ENCODE measurements around the gene TMBIM4. TPM values are rescaled to one million over a fixed set of nuclear protein-coding genes. Genes with fewer than 3 reads are reported as not detected.

The TMBIM4 gene
- total RNA-seq, 1 donor, result 70.6 TPM

DNA sequence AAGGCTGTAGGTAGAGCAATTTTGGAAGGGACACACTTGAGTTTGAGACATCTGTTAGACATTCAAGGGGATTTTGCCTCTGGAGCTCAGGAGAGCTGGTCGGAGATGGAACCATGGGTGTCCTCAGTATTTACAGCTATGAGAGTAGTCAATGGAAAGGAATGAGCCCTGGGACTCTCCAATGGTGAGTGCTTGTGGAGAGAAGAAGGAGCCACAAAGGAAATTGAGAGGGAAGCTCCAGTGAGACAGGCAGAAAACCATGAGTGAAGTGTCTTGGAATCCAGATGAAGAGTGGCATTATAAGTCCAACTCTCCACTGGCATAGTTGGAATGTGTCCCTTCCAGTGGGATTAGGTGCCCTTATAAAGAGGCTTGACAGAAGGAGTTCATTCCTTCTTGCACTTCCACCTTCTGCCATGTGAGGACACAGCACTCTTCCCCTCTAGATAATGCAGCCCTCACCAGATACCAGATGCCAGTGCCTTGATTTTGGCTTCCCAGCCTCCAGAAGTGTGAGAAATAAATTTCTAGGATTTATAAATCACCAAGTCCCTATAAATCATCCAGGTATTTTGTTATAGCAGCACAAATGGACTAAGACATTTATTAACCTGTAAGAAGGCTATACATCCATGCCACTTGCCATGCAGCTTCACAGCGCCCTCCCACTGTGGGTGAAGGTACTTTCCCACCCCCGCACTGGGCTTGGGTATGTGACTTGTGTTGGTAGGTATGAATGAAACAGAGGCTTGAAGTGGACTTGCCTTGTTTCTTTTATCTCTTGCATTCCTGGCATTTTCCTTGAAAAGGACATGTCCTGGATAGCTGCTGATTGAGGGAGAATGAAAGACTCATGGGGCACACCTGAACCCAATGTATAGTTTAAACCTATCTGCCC is 66.5 kb downstream of the TMBIM4 start:
- no peak for DNase-seq (ENCODE audit: low read depth in 2 of 3, low spot score in 2 of 3)

DNA sequence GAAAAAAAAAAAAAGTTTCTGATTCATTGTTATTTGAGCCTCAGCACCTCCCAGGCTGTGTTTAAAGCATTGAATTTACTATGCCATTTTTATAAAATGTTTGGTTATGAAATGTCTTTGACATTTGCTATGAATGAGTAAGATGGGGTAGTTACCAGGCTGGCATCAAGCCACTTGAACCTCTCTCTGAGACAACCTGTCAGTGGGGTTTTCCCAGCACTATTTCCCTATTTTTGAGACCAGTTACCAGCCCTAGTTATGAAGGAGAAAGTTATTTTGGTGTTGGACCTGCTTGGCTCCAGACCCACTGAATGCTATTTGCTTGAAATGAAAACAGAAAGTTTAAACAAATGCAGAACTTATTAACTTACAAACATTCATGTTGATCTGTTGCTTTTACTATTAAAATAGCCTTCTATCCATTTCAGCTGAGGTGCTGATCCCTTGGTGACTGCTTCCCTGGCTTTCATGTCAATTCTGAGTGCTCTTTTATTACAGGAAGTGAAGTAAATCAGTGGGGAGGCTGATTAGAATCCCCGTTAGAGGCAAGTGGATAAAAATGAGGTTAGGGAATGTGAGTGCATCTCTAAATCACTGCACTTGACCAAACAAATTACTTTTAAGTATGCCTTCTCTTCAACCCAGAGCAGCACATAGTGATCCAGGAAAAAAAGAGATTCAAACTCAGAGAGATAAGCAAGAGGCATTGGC is 77.1 kb downstream of the TMBIM4 start:
- peak in 2 of 3 donors; percentile 65 to 72 for DNase-seq (ENCODE audit: low read depth in 2 of 3, low spot score in 2 of 3)

DNA sequence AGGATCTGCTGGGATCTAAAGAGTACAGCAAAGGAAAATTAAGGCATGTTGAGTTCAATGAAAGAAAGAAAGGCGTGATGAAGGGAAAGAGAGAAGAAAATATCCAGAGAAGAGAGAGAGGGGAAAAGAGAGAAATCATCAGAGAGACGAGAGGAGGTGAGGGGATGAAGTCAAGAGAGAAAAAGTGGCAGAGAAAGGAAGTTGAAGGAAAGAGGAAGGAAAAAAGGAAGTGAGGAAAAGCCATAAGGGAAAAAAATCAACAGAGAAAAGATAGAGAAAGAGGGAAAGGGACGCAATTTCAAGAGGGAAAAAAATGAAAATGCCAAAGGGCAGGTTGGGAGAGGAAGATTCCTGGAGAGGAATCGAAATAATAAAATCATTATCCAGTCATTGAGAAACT is 79.6 kb downstream of the TMBIM4 start:
- no peak for DNase-seq (ENCODE audit: low read depth in 2 of 3, low spot score in 2 of 3)

DNA sequence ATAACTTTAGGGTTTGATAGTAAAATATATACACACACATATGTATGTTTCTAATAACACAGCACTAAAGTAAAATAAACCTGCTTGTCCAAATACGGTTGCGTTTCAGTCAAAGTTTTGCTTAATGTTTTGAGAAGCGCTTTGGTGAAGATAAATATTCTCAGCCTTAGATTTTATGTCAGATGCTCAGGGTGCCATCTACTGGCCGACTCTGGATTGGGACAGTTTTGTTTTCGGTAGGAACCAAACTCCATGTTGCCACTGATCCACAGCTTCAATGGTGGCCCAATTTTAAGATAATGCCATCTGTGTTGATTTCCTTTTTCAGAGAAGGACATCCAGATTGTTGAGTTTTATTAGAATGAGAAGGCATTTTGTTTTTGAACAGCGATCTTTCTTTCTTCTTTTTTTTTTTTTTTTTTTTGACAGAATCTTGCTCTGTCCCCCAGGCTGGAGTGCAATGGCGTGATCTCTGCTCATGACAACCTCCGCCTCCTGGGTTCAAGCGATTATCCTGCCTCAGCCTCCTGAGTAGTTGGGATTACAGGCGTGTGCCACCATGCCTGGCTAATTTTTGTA is 82.3 kb downstream of the TMBIM4 start:
- DNase-seq (ENCODE audit: low read depth in 2 of 3, low spot score in 2 of 3), result peak in 2 of 3 donors; percentile 73 to 89

DNA sequence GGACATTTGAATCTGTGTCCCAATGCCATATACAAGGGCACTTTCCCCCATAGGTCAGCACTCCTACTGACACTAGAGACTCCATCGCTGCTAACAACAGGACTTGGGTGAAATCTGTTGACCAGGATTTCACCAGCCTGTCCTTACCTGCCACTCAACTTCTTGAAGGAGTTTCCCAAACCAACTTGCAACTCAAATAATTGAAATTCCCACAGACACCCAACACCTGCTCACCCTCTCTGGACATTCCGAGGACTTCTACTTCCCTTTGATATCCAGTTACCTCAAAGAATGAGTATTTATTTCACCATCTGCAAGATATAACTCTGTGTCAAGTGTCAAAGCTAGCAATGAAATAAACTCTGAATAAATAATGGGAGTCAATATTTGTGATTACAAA is 83.8 kb downstream of the TMBIM4 start:
- DNase-seq (ENCODE audit: low read depth in 2 of 3, low spot score in 2 of 3), result no peak

Other genes with a start within 250 kb of the TMBIM4 start
- gene LLPH, start 39.2 kb downstream of the TMBIM4 start, total RNA-seq, result 1.6 TPM
- gene IRAK3, start 19.2 kb upstream of the TMBIM4 start, total RNA-seq, result 28.3 TPM
- gene HELB, start 132.5 kb upstream of the TMBIM4 start, total RNA-seq, result 7.3 TPM